Upper lobe of left lung (tissue), 6 donors: Measurements from ENCODE around the gene CXCL16. TPM values are rescaled to one million over a fixed set of nuclear protein-coding genes. Genes with fewer than 3 reads are reported as not detected.

Experiments used
- ATAC-seq, 2 donors: fragments of 200-7000 bp; cut with Tn5 transposase; one replicate each; pipeline ENCODE4 v1.9.1; 2022; ENCODE audit warnings: mild to moderate bottlenecking in 2 of 2, moderate library complexity in 2 of 2; ENCODE audit not compliant: low FRiP score in 2 of 2
- DNase-seq, 2 donors: peaks; one replicate each; pipeline ENCODE4 v3.0.0-alpha.2; 2019 to 2020
- H3K27ac ChIP-seq, 4 donors: fragments of 200-600 bp; sonication (generic); one replicate each; pipeline ENCODE4 v1.5.1; 2016 to 2019
- H3K27me3 ChIP-seq, 4 donors: fragments of 200-600 bp; sonication (generic); one replicate each; pipeline ENCODE4 v1.5.1; 2017 to 2019
- H3K36me3 ChIP-seq, 4 donors: fragments of 200-600 bp; sonication (generic); one replicate each; pipeline ENCODE4 v1.5.1; 2016 to 2019
- H3K4me1 ChIP-seq, 4 donors: fragments of 200-600 bp; sonication (generic); one replicate each; pipeline ENCODE4 v1.5.1; 2018 to 2019
- H3K4me3 ChIP-seq, 4 donors: fragments of 200-600 bp; sonication (generic); one replicate each; pipeline ENCODE4 v1.5.1; 2017 to 2019; ENCODE audit warnings: mild to moderate bottlenecking in 2 of 4, moderate library complexity in 1 of 4
- H3K9me3 ChIP-seq, 4 donors: fragments of 200-600 bp; sonication (generic); one replicate each; pipeline ENCODE4 v1.5.1; 2018 to 2019
- CTCF ChIP-seq, 6 experiments: fragments of 450-650 bp in 4 of 6; fragments of 200-600 bp in 2 of 6; sonication (generic) in 2 of 6; IDR thresholded peaks; one replicate each; pipeline ENCODE4 v1.5.1; 2016 to 2019; ENCODE audit warnings: antibody characterized with exemption in 6 of 6
- EP300 ChIP-seq, 4 donors: sonication (generic); formaldehyde crosslinking; IDR thresholded peaks; one replicate each; pipeline ENCODE4 v1.5.1; 2017; ENCODE audit warnings: antibody characterized with exemption in 4 of 4, control low read depth in 2 of 4
- POLR2A ChIP-seq, 4 donors: fragments of 450-650 bp; IDR thresholded peaks; one replicate each; pipeline ENCODE4 v1.5.1; 2016 to 2017; ENCODE audit warnings: antibody characterized with exemption in 4 of 4, mild to moderate bottlenecking in 2 of 4
- POLR2AphosphoS5 ChIP-seq, 2 donors: sonication (generic); formaldehyde crosslinking; IDR thresholded peaks; one replicate each; pipeline ENCODE4 v1.5.1; 2017; ENCODE audit warnings: antibody characterized with exemption in 2 of 2
- WGBS, 2 donors: methylation state at CpG; one replicate each; pipeline ENCODE4 v1.1.5; 2017 to 2018; 5-methylcytosine and 5-hydroxymethylcytosine counted together
- total RNA-seq, 6 donors: library from RNA; depleted of rRNA in 4 of 6; stranded (reverse); fragments of >200 nt in 4 of 6; gene quantifications; one replicate each; pipeline versions ENCODE4 v1.1.0 to v1.2.1, GENCODE V29; 2016 to 2021
- donor health status: DM: no; HTN: no; CAD: no; lungs with moderate emphysema.
- donor health status: DM: no; HTN: yes; CAD: no; lungs with severe emphysema.

CXCL16 gene
- total RNA-seq, 6 donors from 2014 or later: 62.9 to 281 (median 122) TPM

- no peak overlapping the region for H3K27ac ChIP-seq
- H3K9me3 ChIP-seq: no peaks in the 10 kb centered on the region
- H3K36me3 ChIP-seq: no peaks in the 10 kb centered on the region
- no peak for DNase-seq
- H3K4me1 ChIP-seq: peaks cover 9 to 31% (median 18%) of the 10 kb centered on the region in 4 donors
- no peak overlapping the region for H3K4me3 ChIP-seq
- WGBS, 2 donors: 91 to 97% methylated on average over 9 of the region's 9 CpGs
- TF ChIP-seq POLR2A (IDR thresholded peaks at IDR 0.05) (no peak), CTCF (IDR thresholded peaks at IDR 0.05) (no peak), POLR2AphosphoS5 (IDR thresholded peaks at IDR 0.05) (no peak), EP300 (IDR thresholded peaks at IDR 0.05) (no peak)
- ATAC-seq: no peak
- H3K27me3 ChIP-seq: no peaks in the 10 kb centered on the region
These were observed 2.4 kb upstream of the CXCL16 start for GRCh38 chr17:4742133-4742532.

- DNase-seq (no peak), ATAC-seq (no peak)
- Histone ChIP-seq H3K27ac (no peak overlapping the region), H3K36me3 (no peaks in the 10 kb centered on the region), H3K27me3 (no peaks in the 10 kb centered on the region), H3K4me1 (peaks cover 9 to 31% (median 21%) of the 10 kb centered on the region in 4 donors), H3K9me3 (no peaks in the 10 kb centered on the region), H3K4me3 (no peak overlapping the region)
- TF ChIP-seq CTCF (IDR thresholded peaks at IDR 0.05): no peak
- TF ChIP-seq POLR2AphosphoS5 (IDR thresholded peaks at IDR 0.05): no peak
- no peak for TF ChIP-seq POLR2A (IDR thresholded peaks at IDR 0.05)
- WGBS, 2 donors: 90 to 92% methylated on average over 4 to 8 of the region's 8 CpGs
These were observed 1.8 kb upstream of the CXCL16 start for GRCh38 chr17:4741544-4741943.

- Histone ChIP-seq H3K4me1 (peaks cover 9 to 29% (median 23%) of the 10 kb centered on the region in 4 donors), H3K27ac (peak overlapping the region in 1 of 4 donors; percentile 94), H3K9me3 (no peaks in the 10 kb centered on the region), H3K27me3 (no peaks in the 10 kb centered on the region), H3K4me3 (peak overlapping the region in 1 of 4 donors; percentile 79), H3K36me3 (no peaks in the 10 kb centered on the region)
- 95 to 97% methylated on average over 8 of the region's 8 CpGs for WGBS, 2 donors
- no peak for TF ChIP-seq POLR2A (IDR thresholded peaks at IDR 0.05)
- no peak for TF ChIP-seq EP300 (IDR thresholded peaks at IDR 0.05)
- TF ChIP-seq CTCF (IDR thresholded peaks at IDR 0.05): no peak
- no peak for TF ChIP-seq POLR2AphosphoS5 (IDR thresholded peaks at IDR 0.05)
- DNase-seq (peak in 1 of 2 donors; percentile 45), ATAC-seq (no peak)
These were observed 856 bp upstream of the CXCL16 start for GRCh38 chr17:4740584-4740983.

- peaks cover 9 to 24% (median 19%) of the 10 kb centered on the region in 4 donors for H3K4me1 ChIP-seq
- 13 to 28% methylated on average over 12 to 13 of the region's 13 CpGs for WGBS, 2 donors
- ATAC-seq: no peak
- no peak for DNase-seq
- H3K4me3 ChIP-seq: peak overlapping the region in 3 of 4 donors; percentile 62 to 79 (median 68)
- H3K27me3 ChIP-seq: no peaks in the 10 kb centered on the region
- TF ChIP-seq CTCF (IDR thresholded peaks at IDR 0.05) (no peak), POLR2AphosphoS5 (IDR thresholded peaks at IDR 0.05) (no peak), EP300 (IDR thresholded peaks at IDR 0.05) (no peak), POLR2A (IDR thresholded peaks at IDR 0.05) (no peak)
- H3K9me3 ChIP-seq: no peaks in the 10 kb centered on the region
- peaks cover 0 to 3% (median 0%) of the 10 kb centered on the region in 4 donors for H3K36me3 ChIP-seq
- H3K27ac ChIP-seq: peak overlapping the region in 3 of 4 donors; percentile 82 to 94 (median 85)
These were observed 260 bp upstream of the CXCL16 start for GRCh38 chr17:4740025-4740351.
